Activated CD4-positive, alpha-beta T cell treated with anti-CD3 and anti-CD28 coated beads, Interleukin-2, Interleukin-6, amounts not matched to agents 100 ng/mL and 50 ng/mL, durations not matched to agents 16 hours and 8 hours (primary cell): ENCODE results near the gene SKI.

ENCODE experiments used
- DNase-seq: peaks from one replicate; pipeline ENCODE4 v3.0.0-alpha.2; 2020

SKI gene

DNA sequence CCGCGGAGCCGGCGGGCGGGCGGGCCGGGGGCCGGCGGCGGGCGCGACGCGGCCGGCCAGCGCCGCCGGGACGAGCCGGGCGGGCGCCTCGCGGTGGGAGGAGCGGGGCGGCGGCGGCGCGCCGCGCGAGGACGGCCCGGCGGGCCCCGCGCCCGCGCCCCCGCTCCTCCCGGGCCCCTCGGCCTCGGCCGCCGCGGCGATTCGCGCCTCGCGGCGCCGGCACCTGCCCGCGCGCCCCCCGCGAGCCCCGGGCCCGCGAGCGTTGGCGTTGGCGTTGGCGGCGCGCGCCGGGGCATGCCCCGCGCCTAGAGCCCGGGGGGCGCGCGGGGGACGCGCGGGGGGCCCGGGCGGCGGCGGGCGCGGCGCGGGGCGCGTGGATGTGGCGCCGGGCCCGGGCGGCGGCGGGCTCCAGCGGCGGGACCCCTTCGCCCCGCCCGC lies at the start of gene SKI:
Gene SKI (plus strand): TSS at position 163 of the 438 bp plus-strand sequence. CDS start 448 bp downstream, outside the sequence.
- no peak for DNase-seq

DNA sequence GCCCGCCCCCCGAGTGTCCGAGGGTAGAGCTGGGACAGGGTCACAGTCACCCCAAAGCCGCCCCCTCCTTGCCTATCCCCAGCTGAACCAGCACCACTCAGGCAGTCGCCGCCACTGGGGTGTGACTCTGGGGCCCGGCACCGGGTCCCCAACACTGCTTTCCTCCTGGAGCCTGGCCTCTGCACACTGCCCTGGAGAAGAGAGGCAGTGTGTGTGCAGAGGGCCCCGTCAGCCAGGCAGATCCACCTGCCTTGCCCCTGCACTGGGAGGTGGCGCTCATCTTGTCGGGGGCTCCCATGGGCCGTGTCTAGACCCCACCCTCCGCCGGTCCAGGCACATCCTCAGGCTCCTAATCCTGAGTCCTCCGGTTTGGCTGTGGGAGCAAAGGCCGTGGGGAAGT lies 49.2 kb upstream of the SKI start:
- no peak for DNase-seq

DNA sequence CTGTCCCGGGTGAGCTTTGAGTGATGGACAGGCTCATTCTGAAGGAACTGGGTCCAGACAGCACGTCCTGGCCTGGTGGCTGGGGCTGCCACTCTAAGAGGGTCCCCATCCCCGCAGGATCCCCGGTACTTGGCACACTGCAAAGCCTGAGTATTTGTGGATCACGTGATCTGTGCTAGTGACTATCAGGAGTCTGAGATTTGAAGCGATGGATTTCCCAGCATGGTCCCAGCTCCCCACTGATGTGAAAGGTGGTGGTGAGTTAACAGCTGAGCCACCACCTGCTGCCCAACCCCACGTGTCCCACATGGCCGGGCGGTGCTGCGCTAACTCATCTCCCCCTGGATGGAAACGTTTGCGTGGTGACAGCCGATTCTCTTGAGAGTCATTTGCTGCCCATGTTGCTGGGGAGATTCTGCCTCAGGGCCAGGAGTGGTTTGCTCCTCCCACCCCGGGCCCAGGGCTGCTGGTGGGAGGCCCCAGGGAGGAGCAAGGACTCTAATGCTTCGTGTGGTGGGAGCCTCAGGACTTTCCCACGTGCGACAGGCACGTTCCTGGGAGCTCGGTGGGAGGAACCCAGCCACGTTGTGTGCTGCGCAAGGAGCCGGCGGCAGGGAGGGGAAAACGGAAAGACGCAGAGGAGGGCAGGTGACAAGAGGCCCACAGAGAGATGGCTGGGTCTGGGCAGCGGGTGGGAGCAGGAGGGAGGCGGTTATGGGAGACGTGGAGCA lies 48.7 kb upstream of the SKI start:
- DNase-seq = no peak

DNA sequence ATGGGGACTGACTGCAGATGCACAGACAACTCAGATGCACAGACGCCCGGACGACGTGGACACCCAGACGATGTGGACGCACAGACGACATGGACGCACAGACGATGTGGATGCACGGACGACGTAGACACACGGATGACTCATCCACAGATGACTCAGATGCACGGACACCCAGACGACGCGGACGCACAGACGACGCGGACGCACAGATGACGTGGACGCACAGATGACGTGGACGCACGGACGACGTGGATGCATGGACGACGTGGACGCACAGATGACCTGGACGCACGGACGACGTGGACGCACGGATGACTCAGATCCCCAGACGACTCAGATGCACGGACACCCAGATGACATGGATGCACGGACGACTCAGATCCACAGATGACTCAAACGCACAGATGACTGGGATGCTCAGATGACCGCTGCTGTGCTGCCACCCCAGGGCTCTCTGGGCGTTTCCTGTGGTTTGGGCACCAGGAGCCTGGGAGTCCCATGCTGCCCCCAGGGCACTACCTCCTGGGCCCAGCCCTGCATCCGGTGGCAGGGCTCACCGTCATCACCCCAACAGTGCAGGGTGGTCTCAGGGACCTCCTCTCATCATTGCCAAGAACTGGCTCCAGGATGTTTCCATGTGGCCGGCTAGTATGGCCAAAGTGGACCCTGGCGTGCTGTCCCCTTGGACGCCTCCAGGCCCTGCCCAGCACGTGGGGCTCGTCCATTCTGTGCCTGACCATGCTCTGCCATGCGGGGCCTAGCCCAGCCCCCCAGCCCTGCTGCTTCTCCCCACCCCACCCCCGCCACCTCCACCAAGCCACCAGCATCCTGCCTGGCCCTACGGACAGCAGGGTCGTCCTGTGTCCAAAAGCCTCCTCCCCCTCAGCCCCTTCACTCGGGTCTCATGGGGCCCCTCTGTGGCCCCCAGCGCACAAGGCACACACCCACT lies 47.5 kb upstream of the SKI start:
- no peak for DNase-seq

DNA sequence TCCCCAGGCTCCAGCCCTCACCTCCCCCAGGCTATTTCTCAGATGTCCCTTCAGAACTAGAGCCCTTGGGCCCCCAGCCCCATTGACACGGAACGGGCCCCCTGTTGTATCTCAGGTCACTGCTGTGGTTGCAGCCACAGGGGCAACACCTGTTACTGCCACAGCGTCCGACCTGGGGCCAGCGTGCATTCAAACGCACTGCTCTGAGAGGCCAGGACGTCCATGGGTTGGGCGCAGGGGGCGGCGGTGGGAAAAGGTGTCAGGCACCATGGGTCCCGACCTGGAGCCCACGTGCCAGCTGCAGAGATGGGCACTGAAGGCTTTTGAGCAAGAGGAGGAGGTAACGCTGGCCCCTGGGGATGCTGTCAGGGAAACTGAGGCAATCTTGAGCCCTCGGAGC lies 46.8 kb upstream of the SKI start:
- DNase-seq = no peak

DNA sequence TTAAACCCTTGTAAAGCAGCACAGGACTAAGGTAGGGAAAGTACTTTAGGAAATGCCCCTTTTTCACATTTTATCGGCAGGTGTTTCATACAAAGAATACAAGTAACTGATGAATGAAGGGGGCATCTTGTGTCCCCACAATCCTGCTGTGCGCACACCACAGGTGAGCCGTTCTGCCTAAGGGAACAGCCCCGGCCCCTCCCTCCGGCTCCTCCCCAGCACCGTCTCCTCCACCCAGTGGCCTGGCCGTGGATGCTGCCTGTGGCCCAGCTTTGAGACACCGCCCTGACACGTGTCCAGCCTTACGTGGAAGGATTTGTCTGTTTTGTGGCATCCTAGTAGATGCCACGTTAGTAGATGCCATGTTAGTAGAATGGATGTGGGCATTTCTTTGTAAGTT lies 46.4 kb upstream of the SKI start:
- DNase-seq = no peak

DNA sequence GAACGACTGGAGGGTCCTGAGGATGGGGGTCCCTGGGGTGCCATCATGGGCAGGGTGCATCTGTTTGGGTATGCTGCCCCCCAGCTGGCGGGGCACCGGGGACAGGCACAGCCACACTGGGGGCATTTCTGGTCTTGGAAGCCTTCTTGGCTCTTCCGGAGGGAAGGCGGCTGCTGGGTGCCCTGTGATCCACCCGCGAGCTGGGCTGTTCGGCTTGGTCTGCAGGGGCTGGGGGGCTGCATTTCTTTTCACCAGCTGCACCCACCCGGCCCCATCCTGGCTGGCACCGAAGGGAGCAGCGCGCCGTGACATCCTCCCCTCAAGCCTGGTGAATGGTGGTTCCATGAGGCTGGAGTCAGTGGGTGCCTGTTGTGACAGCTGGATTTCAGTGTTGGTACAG lies 45.7 kb upstream of the SKI start:
- DNase-seq = no peak

DNA sequence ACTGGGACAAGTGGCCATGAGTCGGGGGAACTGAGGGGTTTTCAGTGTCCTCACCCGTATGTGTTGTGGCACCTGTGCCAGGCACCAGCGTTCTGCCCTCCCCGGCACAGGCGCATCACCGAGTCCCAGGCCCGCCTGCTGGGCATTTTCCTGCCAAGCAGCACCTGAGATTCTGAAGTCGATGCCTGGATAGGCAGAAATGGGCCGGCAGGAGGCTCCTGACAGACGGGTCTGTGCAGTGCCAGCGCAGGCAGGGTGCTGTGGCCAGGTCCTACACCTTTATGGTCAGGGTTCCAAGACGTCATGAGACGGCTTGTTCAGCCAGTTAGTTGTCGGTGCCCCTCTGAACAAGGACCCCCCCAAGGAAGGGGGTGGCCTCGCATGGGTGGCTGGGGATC lies 44.2 kb upstream of the SKI start:
- DNase-seq = no peak

DNA sequence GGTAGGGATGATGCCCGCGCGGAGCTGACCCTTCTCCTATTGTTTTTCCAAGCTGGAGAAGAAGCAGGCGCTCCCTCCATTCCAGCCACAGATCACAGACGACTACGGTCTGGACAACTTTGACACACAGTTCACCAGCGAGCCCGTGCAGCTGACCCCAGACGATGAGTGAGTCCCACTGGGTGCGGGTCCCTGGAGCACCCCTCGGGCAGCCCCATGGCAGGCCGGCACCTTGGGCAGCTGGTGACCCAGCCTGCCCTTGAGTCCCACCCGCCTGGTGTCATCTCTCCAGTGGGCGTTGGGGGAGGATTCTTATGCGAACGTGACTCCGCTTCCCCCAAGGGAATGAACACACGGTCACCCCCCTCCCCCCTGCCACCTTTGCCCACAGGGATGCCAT lies 43.6 kb upstream of the SKI start:
- no peak for DNase-seq

DNA sequence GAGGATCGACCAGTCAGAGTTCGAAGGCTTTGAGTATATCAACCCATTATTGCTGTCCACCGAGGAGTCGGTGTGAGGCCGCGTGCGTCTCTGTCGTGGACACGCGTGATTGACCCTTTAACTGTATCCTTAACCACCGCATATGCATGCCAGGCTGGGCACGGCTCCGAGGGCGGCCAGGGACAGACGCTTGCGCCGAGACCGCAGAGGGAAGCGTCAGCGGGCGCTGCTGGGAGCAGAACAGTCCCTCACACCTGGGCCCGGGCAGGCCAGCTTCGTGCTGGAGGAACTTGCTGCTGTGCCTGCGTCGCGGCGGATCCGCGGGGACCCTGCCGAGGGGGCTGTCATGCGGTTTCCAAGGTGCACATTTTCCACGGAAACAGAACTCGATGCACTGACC lies 43.2 kb upstream of the SKI start:
- no peak for DNase-seq

DNA sequence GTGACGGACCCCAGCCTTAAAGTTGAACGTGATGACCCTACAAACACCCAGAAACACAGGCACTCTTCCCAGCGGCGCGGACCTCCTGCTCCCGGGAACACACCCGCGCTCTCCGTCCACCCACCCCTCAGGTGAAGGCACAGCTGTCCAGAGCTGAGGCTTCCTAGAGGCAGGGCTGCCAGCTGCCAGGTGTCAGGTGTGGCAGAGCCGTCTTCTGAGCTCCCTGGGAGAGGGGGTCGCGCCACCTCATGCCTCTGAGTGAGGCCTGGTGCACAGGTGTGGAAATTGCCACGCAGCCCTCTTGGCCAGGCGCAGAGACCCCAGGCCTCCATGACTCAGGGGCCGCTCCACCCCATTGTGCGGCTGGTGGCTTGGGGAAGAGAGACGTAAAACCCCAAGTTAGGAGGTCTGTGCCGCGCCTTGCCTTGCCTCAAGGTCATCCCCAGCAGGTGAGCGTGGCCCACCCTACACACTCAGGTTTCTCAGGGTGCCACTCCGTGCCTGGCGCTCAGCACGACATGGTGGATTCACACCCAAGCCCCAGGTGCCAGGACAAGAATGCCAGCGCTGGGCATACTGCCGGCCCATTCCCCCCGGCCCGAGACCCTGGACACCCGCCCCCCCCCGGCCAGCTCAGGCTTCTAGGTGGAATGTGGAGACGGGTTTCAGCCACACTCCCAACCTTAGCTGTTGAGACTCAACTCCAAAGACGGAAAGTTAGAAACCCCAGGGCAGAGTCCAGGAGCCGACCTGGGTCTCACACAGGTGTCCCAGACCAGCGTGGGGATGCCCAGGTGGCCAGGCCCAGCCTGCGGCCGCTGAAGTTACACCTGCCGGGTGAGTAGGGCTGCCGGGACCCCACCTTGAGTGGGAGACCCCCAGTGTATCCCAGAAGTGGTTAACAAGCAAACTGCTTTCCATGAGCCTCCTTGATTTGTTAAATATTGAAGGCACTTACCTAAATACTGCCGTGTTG lies 42.0 kb upstream of the SKI start:
- DNase-seq = no peak

DNA sequence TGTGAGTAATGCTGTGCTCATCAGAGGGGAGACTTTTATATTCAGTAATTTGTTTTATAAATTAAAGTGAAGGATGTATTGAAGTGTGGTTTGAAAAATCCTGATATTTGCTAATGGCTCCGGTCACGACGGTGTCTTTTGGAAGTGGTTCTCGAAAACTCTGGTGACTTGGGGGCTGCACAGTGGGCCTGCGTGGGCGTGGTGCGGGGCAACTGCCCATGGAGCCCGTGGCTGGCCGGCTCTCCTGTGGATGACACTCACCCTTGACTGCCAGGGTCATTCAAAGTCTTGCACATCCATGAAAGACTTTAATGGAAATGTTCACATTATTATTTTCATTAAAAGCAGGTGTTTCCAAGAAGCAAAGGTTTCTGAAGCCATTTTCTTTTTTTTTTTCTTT lies 41.2 kb upstream of the SKI start:
- DNase-seq = no peak

DNA sequence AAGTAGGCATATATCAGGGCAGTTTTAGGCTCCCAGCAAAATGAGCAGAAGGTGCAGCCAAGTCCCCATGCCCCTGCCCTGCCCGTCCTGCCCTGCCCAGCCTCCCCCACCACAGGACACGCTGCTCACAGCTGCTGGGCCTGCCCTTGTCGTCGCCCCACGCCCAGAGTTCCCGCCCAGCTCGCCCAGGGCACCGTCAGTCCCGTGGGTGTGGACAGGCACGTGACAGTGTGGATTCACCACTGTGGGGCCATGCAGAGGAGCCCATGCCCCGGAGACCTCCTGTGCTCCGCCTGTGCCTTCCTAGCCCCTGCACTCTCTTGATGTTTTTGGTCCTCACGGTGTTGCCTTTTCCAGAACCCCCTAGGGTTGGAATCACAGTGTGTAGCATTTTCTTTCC lies 40.5 kb upstream of the SKI start:
- DNase-seq = no peak

DNA sequence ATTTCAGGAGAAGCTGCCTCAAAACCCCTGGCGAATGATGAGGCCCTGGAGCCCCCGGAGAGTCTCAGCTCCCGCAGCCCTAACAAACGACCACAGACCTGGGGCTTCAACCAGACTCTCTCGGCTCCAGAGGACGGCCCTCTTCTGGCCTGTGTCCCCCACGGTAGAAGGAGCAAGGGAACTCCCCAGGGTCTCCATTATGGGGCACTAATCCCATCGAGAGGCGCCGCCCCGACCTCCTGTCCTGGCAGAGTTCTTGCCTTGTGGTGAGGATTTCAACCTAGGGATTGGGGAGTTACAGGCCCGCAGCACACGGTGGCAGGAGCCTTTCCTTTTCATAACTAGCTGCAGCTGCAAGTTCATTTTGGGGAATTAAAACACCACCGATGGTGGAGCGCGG lies 39.8 kb upstream of the SKI start:
- DNase-seq = no peak

DNA sequence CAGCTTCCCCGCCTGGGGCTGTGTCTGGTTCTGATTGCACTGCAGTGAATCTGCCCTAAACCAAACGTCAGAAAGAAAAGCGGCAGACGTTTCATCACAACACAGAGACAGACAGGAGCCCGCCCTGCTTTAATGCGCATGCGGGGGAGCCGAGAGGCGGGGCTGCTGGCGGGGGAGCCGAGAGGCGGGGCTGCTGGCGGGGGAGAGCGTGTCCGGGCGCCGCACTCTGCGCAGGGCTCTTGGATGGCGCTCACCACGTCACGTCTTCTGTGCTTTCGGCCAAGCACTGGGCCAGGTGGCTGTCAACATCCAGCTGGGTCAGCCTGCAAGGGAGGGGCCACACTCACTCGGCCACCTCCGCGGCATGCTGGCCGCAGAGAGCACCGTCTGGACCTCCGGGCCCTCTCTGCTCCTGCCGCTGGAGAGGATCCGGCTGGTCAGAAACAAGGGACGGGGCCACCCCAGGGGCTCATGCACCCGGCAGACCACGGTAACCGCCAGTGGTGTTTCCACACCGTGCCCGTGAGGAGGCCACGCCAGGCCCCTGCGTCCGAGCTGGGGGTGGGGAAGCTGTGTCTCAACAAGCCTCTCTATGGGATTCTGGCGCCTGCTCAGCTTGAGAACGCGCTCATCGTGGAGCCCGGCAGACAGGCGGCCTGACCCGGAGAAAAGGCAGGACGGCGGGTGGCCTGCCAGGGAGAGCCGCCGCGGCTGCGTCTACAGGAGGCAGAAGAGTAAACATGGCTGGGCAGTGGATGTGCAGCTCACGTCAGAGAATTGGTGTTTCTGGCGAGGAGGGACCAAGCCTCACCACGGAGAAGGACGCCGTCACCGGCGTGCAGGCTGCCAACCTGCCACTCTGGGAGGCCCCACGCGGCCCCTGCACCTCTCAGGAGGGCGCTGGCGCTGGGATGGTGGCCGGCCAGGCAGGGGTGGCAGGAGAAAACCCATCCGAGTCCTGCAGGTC lies 38.4 kb upstream of the SKI start:
- DNase-seq = peak; percentile 95

DNA sequence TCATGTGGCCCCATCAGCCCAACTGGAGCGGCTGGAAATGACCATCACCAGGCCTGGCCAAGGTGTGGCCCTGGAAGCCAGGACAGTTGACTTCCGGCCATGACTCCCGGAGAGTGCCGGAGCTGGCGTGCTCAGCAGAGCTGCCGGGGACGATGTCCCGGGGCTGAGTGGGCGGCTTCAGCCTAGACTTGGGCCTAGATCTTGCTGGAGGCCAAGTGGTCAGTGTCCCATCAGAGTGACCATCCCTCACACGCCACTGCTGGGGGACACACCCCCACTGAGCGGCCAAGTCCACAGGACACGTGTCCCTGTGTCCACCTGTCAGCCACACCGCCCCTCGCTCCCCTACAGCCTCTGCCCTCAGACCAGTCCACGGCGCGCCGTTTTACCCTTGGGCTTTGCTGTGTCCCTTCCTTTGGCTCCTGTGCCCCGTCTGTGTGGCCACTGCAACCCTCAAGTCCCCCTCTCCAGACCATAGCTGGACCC lies 37.6 kb upstream of the SKI start:
- no peak for DNase-seq

DNA sequence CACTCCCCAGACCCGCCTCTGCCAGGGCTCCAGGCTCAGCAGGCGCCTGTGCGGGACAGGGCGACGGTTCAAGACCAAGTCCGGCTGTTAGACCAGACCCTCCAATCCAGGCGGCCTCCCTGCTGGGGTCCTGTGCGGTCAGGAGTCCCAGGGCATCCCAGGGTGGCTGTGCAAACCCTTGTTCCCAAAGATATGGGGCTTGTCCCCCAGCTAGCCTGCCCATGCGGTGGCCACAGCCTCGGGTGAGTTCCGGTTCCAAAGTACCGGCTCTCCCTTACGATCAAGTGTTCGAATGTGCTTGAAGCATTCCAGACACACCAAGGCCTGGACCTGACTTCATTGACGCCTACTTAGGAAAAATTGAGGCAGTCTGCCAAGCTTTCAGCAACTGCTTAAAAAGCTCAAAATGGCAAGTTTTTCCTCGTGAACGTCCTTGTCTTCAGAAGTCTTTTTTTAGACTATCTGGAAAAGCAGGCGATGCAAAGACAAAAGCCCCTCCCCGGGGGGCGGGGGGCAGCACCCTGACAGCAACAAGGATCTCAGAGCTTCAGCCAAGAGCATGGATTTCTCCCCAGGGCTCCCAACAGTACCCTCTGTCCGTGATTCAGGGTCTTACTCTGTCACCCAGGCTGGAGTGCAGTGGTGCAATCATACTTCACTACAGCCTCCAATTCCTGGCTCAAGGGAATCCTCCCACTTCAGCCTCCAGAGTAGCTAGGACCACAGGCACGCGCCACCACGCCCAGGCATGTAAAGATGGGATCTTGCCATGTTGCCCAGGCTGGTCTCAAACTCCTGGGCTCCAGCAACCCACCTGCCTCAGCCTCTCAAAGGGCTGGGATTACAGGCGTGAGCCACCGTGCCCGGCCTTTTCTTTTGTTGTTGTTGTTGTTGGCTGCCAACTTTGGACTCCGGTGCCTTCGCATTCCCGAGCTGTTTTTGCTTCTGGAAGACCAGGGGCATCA lies 35.8 kb upstream of the SKI start:
- DNase-seq = no peak

DNA sequence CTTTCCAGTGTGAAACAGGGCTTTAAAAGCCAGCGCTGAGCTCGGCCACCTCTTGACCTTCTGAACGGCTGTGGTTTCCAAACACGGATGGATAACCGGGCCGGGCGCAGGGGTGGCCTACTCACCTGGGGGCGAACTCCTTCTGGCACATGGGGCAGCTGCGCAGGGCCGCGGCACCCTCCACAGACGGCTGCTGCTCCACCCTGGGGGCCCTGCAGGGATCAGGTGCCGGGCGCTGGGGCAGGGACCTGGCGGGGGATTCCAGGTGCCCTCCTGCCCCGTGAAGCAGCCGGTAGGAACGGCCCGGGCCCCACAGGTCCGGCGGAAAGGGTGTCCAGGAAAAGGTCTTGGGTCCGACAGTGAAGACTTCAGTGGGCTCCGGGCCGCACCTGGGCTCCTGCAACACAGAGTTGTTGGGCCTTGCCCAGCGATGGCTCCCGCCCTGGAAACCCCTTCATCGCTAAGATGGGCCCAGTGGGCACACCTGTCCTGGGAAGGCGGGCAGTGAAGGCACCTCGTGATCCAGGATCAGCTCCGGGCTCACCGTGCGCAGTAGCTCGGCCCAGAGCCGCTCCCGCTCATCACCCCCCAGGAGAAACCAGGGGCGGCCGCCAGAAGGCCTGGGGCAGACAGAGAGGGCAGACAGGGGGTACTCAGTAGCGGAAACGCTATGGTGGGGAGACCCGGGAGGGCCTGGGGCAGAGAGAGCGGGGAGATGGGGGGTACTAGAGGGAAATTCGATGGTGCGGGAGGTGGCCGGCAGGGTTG lies 34.4 kb upstream of the SKI start:
- no peak for DNase-seq

DNA sequence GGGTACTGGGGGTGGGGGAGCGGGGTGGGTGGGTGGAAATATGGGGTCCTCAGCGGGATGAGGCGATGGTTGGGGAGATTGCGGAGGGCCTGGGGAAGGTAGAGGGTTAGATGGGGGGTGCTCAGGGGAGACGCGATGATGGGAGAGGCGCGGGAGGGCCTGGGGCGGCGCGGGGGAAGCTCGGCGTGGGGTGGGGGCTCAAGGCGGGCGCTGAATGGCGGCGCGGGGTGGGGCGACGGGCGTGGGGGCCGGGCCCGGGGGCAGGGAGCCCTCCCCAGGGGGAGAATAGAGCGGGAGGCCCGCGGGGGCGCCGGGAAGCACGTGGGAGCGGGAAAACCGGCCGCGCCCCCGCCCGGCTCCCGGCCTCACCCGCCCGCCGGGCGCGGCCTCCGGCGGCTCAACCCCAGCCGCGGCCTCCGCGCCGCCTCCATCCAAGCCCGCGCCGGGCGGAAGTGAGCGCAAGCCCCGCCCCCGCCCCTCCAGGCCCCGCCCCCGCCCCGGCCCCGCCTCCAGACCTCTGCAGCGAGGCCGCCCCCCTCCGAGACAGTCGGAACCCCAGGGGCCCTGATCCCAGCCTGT lies 33.7 kb upstream of the SKI start, which contains the start of gene FAAP20:
Gene FAAP20 (minus strand): TSS at position 454 of the 579 bp plus-strand sequence. CDS start 23 bp downstream, at position 431.
- DNase-seq = peak; percentile 80
